MM.1S (cell line): ENCODE results near the gene ACER3.

Experiments used
- DNase-seq: peaks from one replicate; pipeline ENCODE4 v3.0.0-alpha.2; 2015
- H2AFZ ChIP-seq: fragments of 300-600 bp; sonication (generic); 2 replicates; pipeline ENCODE4 v1.6.0; 2016; ENCODE audit warnings: antibody characterized with exemption, low read length
- H3F3A ChIP-seq: fragments of 300-600 bp; sonication (generic); 2 replicates; pipeline ENCODE4 v1.6.1; 2016; ENCODE audit warnings: mild to moderate bottlenecking, antibody characterized with exemption, low read length, moderate library complexity, mixed read lengths; ENCODE audit not compliant: insufficient read depth
- H3K27ac ChIP-seq: fragments of 300-600 bp; sonication (generic); 2 replicates; pipeline ENCODE4 v1.5.1; 2016; ENCODE audit warnings: mild to moderate bottlenecking, low read length
- H3K27me3 ChIP-seq: fragments of 300-600 bp; sonication (generic); replicated peaks from 2 replicates; pipeline ENCODE4 v1.6.0; 2016; ENCODE audit warnings: low read length; ENCODE audit not compliant: insufficient read depth
- H3K36me3 ChIP-seq: fragments of 300-600 bp; sonication (generic); replicated peaks from 2 replicates; pipeline ENCODE4 v1.6.1; 2016; ENCODE audit warnings: mild to moderate bottlenecking, low read length, mixed read lengths; ENCODE audit not compliant: insufficient read depth
- H3K4me1 ChIP-seq: fragments of 300-600 bp; sonication (generic); 2 replicates; pipeline ENCODE4 v1.6.1; 2016; ENCODE audit warnings: low read length, mixed read lengths
- H3K4me2 ChIP-seq: fragments of 300-600 bp; sonication (generic); 2 replicates; pipeline ENCODE4 v1.6.0; 2016; ENCODE audit warnings: low read depth, low read length
- H3K4me3 ChIP-seq: fragments of 300-600 bp; sonication (generic); 2 replicates; pipeline ENCODE4 v1.5.1; 2016; ENCODE audit warnings: low read length, mixed read lengths
- H3K79me2 ChIP-seq: fragments of 300-600 bp; sonication (generic); 2 replicates; pipeline ENCODE4 v1.6.1; 2016; ENCODE audit warnings: mixed run types, low read length, mixed read lengths
- H3K9ac ChIP-seq: fragments of 300-600 bp; sonication (generic); 2 replicates; pipeline ENCODE4 v1.6.1; 2016; ENCODE audit warnings: low read length, mixed read lengths
- H3K9me2 ChIP-seq: fragments of 300-600 bp; sonication (generic); replicated peaks from 2 replicates; pipeline ENCODE4 v1.6.1; 2016; ENCODE audit warnings: mild to moderate bottlenecking, low read length, mixed read lengths; ENCODE audit not compliant: insufficient read depth
- H3K9me3 ChIP-seq: fragments of 300-600 bp; sonication (generic); replicated peaks from 2 replicates; pipeline ENCODE4 v1.6.1; 2016; ENCODE audit warnings: mild to moderate bottlenecking, low read length, mixed read lengths; ENCODE audit not compliant: insufficient read depth
- H4K20me1 ChIP-seq: fragments of 300-600 bp; sonication (generic); 2 replicates; pipeline ENCODE4 v1.6.1; 2016; ENCODE audit warnings: mild to moderate bottlenecking, low read length, moderate library complexity, mixed read lengths; ENCODE audit not compliant: insufficient read depth
- CTCF ChIP-seq: fragments of 300-600 bp; sonication (generic); IDR thresholded peaks from 2 replicates; pipeline ENCODE4 v1.5.1; 2016; ENCODE audit warnings: antibody characterized with exemption, low read length, mixed read lengths
- EZH2 ChIP-seq: fragments of 300-600 bp; sonication (generic); optimal IDR thresholded peaks from 2 replicates; pipeline ENCODE3; 2017; ENCODE audit warnings: low read depth, mild to moderate bottlenecking, antibody characterized with exemption, low read length, mixed read lengths
- EZH2phosphoT487 ChIP-seq: fragments of 300-600 bp; sonication (generic); IDR thresholded peaks from 2 replicates; pipeline ENCODE4 v1.6.1; 2018; ENCODE audit warnings: antibody characterized with exemption, low read length

Gene ACER3

GRCh38 chr11:77024745-77025144 lies 164.0 kb downstream of the ACER3 start:
- Histone ChIP-seq H3K4me2 (no peak overlapping the region), H3K9me2 (no peaks in the 10 kb centered on the region), H3K9me3 (no peaks in the 10 kb centered on the region), H3K4me3 (no peak overlapping the region), H3K79me2 (no peaks in the 10 kb centered on the region), H4K20me1 (no peaks in the 10 kb centered on the region), H3K27ac (no peak overlapping the region), H3F3A (no peaks in the 10 kb centered on the region), H3K27me3 (no peaks in the 10 kb centered on the region), H3K36me3 (no peaks in the 10 kb centered on the region), H3K4me1 (no peaks in the 10 kb centered on the region), H3K9ac (no peak overlapping the region), H2AFZ (no peak overlapping the region)
- TF ChIP-seq EZH2 (no peak), EZH2phosphoT487 (no peak)
- no peak for DNase-seq

GRCh38 chr11:77026221-77026620 lies 165.5 kb downstream of the ACER3 start:
- no peaks in the 10 kb centered on the region for H3K9me2 ChIP-seq
- no peak overlapping the region for H2AFZ ChIP-seq
- no peaks in the 10 kb centered on the region for H3K9me3 ChIP-seq
- H3K9ac ChIP-seq: no peak overlapping the region
- no peak for DNase-seq
- no peaks in the 10 kb centered on the region for H3K36me3 ChIP-seq
- no peaks in the 10 kb centered on the region for H3K4me1 ChIP-seq
- H3K4me2 ChIP-seq: no peak overlapping the region
- no peaks in the 10 kb centered on the region for H3K79me2 ChIP-seq
- no peak overlapping the region for H3K27ac ChIP-seq
- no peaks in the 10 kb centered on the region for H4K20me1 ChIP-seq
- H3K27me3 ChIP-seq: no peaks in the 10 kb centered on the region
- no peaks in the 10 kb centered on the region for H3F3A ChIP-seq
- TF ChIP-seq EZH2: no peak
- no peak for TF ChIP-seq EZH2phosphoT487
- no peak overlapping the region for H3K4me3 ChIP-seq

- H3K36me3 ChIP-seq: no peaks in the 10 kb centered on the region
- no peaks in the 10 kb centered on the region for H3F3A ChIP-seq
- H3K9me2 ChIP-seq: no peaks in the 10 kb centered on the region
- H3K79me2 ChIP-seq: no peaks in the 10 kb centered on the region
- TF ChIP-seq EZH2: no peak
- TF ChIP-seq CTCF: no peak
- no peak for TF ChIP-seq EZH2phosphoT487
- no peaks in the 10 kb centered on the region for H3K27me3 ChIP-seq
- H3K9me3 ChIP-seq: no peaks in the 10 kb centered on the region
- H3K27ac ChIP-seq: no peak overlapping the region
- no peak overlapping the region for H3K4me3 ChIP-seq
- no peak for DNase-seq
- no peak overlapping the region for H2AFZ ChIP-seq
- H3K9ac ChIP-seq: no peak overlapping the region
- H4K20me1 ChIP-seq: no peaks in the 10 kb centered on the region
- H3K4me2 ChIP-seq: no peak overlapping the region
- H3K4me1 ChIP-seq: no peaks in the 10 kb centered on the region
Measured at GRCh38 chr11:77026743-77027142, 166.0 kb downstream of the ACER3 start.

- no peak for DNase-seq
- Histone ChIP-seq H3K9ac (no peak overlapping the region), H3K79me2 (no peaks in the 10 kb centered on the region)
Measured at GRCh38 chr11:77027275-77027674, 166.6 kb downstream of the ACER3 start.

More at GRCh38 chr11:77027275-77027674, 166.6 kb downstream of the ACER3 start:
- Histone ChIP-seq H3K4me2 (no peak overlapping the region), H4K20me1 (no peaks in the 10 kb centered on the region), H3K4me3 (no peak overlapping the region), H2AFZ (no peak overlapping the region), H3K9me3 (no peaks in the 10 kb centered on the region), H3K9me2 (no peaks in the 10 kb centered on the region), H3K36me3 (no peaks in the 10 kb centered on the region), H3K27ac (no peak overlapping the region), H3K27me3 (no peaks in the 10 kb centered on the region), H3K4me1 (no peaks in the 10 kb centered on the region), H3F3A (no peaks in the 10 kb centered on the region)
- TF ChIP-seq CTCF (no peak), EZH2 (no peak), EZH2phosphoT487 (no peak)
